ENCODE results near the gene PPP1R1C.

The PPP1R1C gene

GRCh38 chr2:182128821-182129707 is 143.4 kb downstream of the PPP1R1C start:
- intact Hi-C loops (cut with DNase I; ENCODE audit: low total_unique reads), result no loop called here
- no peaks in the 10 kb centered on the region for H3K27me3 ChIP-seq
- TF ChIP-seq, protein P1, sequence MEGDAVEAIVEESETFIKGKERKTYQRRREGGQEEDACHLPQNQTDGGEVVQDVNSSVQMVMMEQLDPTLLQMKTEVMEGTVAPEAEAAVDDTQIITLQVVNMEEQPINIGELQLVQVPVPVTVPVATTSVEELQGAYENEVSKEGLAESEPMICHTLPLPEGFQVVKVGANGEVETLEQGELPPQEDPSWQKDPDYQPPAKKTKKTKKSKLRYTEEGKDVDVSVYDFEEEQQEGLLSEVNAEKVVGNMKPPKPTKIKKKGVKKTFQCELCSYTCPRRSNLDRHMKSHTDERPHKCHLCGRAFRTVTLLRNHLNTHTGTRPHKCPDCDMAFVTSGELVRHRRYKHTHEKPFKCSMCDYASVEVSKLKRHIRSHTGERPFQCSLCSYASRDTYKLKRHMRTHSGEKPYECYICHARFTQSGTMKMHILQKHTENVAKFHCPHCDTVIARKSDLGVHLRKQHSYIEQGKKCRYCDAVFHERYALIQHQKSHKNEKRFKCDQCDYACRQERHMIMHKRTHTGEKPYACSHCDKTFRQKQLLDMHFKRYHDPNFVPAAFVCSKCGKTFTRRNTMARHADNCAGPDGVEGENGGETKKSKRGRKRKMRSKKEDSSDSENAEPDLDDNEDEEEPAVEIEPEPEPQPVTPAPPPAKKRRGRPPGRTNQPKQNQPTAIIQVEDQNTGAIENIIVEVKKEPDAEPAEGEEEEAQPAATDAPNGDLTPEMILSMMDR (IDR thresholded peaks at IDR 0.05), result no peak
- H3K4me1 ChIP-seq, result peaks cover 0 to 59% (median 8%) of the 10 kb centered on the region in 4 donors
- peak overlapping the region in 1 of 2 donors; percentile 0 for H3K4me3 ChIP-seq
- no peak for DNase-seq
- H3K36me3 ChIP-seq, result no peaks in the 10 kb centered on the region
- no peaks in the 10 kb centered on the region for H3K9me3 ChIP-seq
- H3K27ac ChIP-seq, result peak overlapping the region; percentile 42 to 54

- Histone ChIP-seq H3K9me3 (no peaks in the 10 kb centered on the region), H3K27ac (peak overlapping the region in 1 of 2 donors; percentile 54), H3K27me3 (no peaks in the 10 kb centered on the region), H3K4me1 (peaks cover 0 to 68% (median 8%) of the 10 kb centered on the region in 4 donors), H3K4me3 (no peak overlapping the region), H3K36me3 (no peaks in the 10 kb centered on the region)
- no peak for DNase-seq
- TF ChIP-seq, protein P1 (IDR thresholded peaks at IDR 0.05), result peak in 1 of 2 experiments; percentile 18
- intact Hi-C loops (cut with DNase I; ENCODE audit: low total_unique reads), result no loop called here
Measured at GRCh38 chr2:182132605-182133004, 147.0 kb downstream of the PPP1R1C start.

GRCh38 chr2:182133195-182133891 is 147.7 kb downstream of the PPP1R1C start:
- DNase-seq, result no peak
- intact Hi-C loops (cut with DNase I; ENCODE audit: low total_unique reads), result no loop called here
- no peak overlapping the region for H3K27ac ChIP-seq
- H3K27me3 ChIP-seq, result no peaks in the 10 kb centered on the region
- H3K36me3 ChIP-seq, result no peaks in the 10 kb centered on the region
- peaks cover 0 to 66% (median 8%) of the 10 kb centered on the region in 4 donors for H3K4me1 ChIP-seq
- no peak overlapping the region for H3K4me3 ChIP-seq
- TF ChIP-seq, protein P1 (IDR thresholded peaks at IDR 0.05), result no peak
- H3K9me3 ChIP-seq, result no peaks in the 10 kb centered on the region

DNA sequence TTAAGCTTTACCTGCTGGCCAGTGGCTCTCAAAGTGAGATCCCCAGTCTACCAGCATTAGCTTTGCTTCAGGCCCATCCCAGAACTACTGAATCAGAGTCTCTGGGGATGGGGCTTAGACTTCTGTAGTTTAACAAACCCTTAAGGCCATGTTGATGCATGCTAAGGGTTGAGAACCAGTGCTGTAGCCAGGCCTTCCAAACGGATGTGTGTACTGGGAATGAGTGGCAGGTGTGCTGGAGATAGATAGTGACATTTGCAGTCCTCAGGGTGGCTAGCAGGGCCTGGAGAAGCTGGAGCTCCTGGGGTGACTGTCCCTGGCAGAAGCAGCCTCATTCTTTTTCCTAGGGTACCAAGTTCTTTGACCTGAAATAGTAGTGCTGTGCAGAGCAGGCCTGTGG is 148.5 kb downstream of the PPP1R1C start:
- H3K4me1 ChIP-seq, result peaks cover 0 to 57% (median 6%) of the 10 kb centered on the region in 4 donors
- TF ChIP-seq, protein P1 (IDR thresholded peaks at IDR 0.05), result no peak
- no peaks in the 10 kb centered on the region for H3K27me3 ChIP-seq
- DNase-seq, result no peak
- intact Hi-C loops (cut with DNase I; ENCODE audit: low total_unique reads), result no loop called here
- H3K36me3 ChIP-seq, result no peaks in the 10 kb centered on the region
- H3K27ac ChIP-seq, result no peak overlapping the region
- H3K9me3 ChIP-seq, result no peaks in the 10 kb centered on the region
- H3K4me3 ChIP-seq, result no peak overlapping the region

DNA sequence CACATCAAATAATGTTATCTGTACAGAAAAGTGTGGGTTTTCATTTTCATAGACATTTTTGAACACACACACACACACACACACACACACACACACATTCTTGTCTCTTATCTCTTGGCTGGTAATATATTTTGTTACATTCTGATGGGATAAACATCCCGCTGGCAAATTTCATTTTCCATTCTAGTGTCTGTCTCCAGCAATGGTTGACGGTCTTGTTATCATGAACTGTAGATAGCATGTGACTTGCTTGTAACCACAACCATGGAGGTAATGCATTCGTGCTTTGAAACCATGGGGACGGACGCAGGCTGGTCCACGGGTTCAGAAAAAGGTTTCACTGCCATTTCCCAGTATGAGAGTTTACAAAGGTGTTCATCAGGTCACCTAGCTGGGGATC is 156.4 kb downstream of the PPP1R1C start:
- Histone ChIP-seq H3K4me1 (peaks cover 0 to 19% (median 5%) of the 10 kb centered on the region in 4 donors), H3K4me3 (no peak overlapping the region), H3K27me3 (no peaks in the 10 kb centered on the region), H3K27ac (no peak overlapping the region), H3K36me3 (no peaks in the 10 kb centered on the region), H3K9me3 (no peaks in the 10 kb centered on the region)
- TF ChIP-seq, protein P1 (IDR thresholded peaks at IDR 0.05), result no peak
- no peak for DNase-seq
- intact Hi-C loops (cut with DNase I; ENCODE audit: low total_unique reads), result no loop called here

Data from tibial artery (tissue), 4 donors.